Activated CD4-positive, alpha-beta T cell treated with anti-CD3 and anti-CD28 coated beads for 24 hours (primary cell): ENCODE results near the gene NCBP2.
A peak's percentile ranks its signal among the peaks of the same experiment; 100 is the strongest.

Experiments used
- DNase-seq, 2 donors: peaks; one replicate each; pipeline ENCODE4 v3.0.0-alpha.2; 2020; ENCODE audit warnings: low read depth in 2 of 2

The NCBP2 gene

GRCh38 chr3:196942226-196942914, at the start of gene NCBP2:
NCBP2 (minus strand) TSS chr3:196942528; CDS start chr3:196942503, 25 bp downstream.
- DNase-seq: peak; percentile 99 to 100

DNA sequence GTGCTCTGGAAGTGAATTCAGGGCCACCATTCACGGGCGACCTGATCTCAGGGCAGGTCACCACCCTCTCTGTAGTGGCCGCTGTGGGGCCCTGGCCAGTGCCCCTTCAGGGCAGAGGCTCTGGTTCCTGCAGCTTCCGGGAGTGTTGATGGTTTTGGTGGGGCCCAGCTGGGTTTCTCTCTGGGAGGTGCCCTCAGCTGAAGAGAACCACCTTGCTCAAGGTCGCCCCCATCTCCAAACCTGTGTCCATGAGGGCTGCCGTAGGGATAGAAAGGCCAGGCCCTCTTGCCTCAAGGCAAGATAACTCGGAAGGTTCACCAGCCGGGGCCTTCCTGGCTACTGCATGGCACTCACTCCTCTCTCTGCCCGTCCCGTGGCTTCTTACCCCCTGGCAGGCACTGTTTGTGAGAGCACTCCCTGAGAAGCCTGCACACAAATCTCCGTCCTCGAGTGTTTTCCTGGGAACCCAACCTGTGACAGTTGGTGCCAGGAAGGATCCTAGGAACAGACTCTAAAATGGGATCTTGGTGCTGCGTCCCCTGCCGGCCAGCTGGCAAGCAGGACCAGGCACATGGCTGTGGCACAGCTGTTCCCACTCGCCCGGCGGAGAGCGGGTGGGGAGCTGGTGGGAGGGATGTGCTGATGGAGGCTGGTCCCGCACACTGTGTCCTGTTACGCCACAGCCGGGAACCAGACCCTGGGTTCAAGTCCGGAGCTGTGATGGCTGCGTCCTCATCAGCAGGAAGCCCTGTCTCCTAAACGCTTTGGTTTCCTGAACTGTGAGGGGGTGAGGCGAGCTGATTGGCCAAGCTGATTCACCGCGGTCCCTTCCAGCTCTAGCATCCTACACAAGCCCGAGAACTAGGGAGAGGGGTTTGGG, 49.5 kb upstream of the NCBP2 start:
- no peak for DNase-seq

- no peak for DNase-seq
Measured at GRCh38 chr3:196990601-196991007, 48.3 kb upstream of the NCBP2 start.

DNA sequence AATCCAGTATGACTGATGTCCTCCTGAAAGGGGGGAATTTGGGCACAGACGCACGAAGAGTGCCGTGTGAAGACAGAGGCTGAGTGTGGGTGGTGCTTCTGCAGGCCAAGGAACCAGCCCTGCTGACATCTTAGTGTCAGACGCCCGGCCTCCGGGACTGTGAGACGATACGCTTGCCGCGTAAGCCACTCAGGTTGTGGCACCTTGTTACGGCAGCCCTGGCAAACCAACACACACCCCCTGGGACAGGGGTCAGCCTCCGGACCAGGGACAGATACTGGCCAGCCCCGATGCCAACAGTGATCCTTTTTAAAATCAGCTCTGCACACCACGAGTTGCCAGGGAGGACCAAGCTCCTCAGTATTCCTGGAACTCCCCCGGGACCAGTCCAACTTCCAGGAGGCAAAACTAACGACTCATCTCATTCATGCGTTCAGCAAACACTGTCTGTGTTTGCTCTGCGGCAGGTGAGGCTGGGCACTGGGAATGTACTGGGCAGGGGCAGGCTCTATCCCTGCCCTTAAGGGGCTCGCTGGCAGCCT, 47.5 kb upstream of the NCBP2 start:
- no peak for DNase-seq

DNA sequence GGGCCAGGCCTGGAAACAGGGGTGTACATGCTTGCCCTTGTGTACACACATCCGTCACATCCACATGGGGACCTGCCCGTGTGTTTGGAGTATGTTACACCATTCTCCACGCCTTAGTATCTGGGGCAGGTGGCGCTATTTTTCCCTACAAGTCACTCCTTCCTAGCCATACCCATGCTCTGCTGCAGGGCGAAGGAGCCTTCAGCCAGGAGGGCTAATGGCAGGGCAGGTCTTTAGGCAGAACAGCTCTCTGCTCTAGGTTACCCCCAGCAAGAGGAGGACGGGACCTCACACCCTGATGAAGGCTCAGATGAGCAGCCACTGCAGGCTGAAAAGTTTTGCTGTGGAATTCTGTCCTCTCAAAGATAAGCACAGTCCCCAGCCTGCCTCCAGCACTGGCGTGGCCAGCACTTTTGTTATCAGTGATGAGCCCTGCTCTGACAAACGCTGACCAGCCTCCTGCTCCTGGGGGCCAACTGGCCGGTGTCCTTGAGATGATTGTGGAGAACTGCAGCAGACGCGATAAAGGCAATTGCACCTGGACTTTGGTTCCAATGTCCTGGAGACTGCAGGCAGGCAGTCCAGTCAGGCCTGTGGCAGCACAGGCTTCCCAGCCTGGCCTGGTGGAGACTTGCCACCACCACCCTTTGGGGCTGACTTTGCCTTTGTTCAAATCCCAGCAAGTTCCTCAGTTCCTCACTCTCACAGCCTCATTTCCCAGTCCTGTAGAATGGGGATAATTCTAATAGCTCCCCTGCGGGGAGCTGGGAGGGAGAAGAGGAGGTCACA, 46.1 kb upstream of the NCBP2 start:
- DNase-seq: no peak

DNA sequence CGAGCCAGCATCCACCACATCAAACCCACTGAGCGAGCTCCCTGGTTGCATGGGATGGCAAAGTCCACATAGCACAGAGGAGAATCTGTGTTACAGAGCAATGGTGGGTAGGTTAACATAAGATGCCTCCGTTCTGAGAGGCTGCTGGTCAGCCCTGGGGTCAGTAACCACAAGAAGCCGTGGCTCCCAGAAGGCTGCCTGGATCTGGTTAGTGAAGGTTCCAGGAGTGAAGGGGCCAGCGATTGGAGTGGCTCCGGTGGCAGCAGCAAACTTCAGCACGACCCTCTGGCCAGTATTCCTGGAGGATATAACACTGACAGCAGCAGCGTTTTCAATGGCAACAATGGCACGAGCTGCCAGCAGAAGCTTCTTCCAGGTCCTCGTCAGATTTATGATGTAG, 44.7 kb upstream of the NCBP2 start:
- no peak for DNase-seq

DNA sequence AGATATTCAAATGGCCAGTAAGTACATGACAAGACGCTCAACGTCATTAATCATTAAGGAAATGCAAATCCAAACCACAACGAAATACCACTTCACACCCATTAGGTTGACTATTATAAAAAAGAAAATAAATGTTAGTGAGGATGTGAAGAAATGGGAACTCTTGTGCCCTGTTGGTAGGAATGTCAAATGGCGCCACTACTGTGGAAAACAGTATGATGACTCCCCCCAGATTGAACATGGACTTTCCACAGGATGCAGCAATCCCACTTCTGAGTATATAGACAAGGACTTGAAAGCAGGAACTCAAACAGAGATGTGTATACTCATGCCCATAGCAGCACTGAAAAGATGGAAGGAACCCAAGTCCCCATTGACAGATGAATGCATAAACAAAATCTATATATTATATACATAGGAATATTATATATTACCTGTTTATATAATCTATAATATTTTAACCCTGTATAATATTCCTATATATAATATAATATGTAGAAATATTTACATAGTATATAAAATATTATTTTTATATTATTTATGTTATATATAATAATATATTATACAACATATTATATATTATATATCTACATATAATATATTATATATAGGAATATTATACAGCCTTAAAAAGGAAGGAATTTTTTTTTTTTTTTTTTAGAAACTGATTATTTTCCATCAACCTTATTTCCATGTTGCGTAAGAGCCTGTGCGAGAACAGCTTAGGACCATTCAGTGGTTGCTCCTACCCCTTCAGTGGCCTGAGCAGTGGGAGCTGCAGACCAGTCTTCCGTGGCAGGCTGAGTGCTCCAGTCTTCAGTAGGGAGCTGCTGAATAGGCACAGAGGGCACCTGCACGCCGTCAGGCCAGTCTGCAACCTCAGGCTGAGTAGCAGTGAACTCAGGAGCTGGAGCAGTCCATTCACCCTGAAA, 43.9 kb upstream of the NCBP2 start:
- no peak for DNase-seq

DNA sequence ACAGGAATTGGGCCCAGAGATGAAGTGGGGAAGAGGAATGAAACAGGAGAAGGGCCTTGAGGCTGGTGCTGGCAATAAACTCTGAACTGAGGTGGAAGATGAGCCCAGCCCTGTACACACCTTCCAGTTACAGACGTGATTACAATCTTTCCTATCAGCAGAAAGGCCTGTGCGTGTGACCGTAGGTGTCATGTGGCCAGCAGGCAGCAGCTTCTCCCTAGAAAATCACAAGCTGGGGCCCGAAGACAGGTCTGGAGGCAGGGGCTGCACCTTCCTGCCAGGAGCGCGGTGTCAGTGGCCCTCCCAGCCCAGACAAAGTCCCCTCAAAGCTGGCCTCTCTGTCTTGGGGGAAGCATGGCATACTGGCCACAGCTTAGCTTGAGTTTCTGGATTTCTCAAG, 43.0 kb upstream of the NCBP2 start:
- no peak for DNase-seq

DNA sequence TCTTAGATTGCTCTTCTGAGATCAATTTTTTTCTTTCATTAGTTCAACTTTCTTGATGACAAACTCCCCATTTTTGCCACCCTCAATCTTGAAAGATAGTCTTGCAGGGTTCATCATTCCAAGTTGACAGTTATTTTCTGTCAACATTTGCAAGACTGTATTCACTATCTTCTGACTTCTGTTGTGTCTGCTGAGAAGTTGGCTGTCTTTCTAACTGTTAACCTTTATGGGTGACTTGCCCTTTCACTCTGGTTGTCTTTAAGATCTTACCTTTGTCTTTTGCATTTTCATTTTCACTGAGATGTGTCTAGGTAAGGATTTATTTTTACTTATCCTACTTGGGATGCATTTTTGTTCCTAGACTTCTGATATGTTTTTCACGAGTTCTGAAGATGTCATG, 40.9 kb upstream of the NCBP2 start:
- DNase-seq: no peak

- no peak for DNase-seq
Measured at GRCh38 chr3:196981657-196982056, 39.3 kb upstream of the NCBP2 start.

- no peak for DNase-seq
Measured at GRCh38 chr3:196979545-196979944, 37.2 kb upstream of the NCBP2 start.

DNA sequence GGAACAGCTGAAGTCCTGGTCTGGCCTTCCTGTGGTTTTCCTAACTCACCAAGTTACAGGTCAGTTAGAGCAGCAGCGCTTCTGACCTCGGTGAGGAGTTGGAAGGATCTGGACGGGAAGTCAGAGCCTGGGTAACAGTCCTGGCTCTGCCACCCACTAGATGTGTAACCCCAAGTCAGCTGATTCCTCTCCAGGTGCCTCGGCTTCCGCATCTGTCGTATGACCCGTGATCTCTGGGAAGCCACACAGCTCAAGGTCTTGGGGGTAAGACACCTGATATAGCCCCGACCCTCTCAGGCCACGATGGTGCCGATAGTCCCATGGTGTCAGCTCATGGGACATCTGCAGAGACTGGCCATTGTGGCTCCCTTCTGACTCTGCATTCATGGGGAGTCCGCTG, 34.6 kb upstream of the NCBP2 start:
- DNase-seq: no peak

DNA sequence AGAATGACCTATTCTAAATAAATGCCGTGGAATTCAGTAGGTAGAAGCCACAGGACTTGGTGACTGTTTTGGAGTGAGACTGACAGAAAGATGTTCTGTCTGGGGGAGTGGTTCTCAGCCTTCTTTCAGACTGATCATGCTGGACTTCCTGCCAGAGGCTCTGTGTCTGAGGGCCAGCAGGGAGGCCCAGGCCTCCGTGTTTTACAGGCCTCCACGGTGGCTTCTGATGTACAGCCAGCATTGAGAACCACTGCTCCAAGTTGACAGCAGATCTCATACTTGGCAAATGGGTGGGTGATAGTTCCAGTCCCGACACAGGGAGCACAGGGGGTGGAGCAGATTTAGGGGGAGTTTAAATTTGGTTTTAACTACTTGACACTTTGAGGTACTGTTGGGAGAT, 33.0 kb upstream of the NCBP2 start:
- DNase-seq: no peak

DNA sequence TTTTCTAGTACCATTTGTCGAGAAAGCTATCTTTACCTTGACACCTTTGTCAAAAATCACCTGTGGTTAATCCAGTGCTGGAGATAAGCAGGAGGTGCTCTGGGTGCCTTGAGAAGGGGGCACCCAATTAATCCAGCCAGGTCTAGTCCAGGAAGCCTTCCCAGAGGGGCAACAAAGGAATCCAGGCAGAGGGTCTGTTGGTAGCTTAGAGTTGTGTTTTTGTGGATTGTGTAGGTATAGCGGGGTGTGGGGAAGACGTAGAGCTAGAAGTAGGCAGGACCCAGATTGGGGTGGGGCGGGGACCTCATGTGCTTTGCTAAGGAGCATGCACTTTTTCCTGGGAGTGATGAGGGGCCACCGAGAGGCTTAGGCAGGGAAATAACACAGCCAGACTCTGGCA, 32.3 kb upstream of the NCBP2 start:
- DNase-seq: no peak

DNA sequence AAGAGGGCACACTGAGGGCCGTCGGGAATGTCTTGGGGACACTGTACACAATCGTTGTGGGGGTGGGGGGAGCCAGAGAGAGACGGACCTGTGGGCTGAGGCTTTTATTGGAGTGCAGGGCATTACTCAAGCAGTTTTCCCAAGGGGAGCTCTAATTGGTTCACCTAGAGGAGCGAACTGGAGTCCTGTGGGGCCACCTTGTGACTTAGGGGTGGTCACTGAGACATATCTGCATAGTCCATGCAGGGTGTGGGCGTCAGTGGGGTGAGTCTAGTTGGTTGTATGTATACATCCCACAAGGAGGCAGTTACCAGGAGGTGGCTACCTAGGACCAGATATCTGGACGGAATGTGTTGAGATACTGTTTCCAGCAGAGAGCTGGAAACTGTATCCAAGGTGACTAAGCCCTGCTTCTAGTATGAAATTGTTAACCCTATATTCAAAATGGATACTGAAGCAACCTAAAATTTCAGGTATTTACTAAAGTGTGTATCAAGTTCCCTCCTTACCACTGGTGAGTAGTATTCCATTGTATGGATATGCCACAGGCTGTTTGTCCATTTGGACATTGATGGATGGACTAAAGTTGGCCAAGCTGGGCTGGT, 28.9 kb upstream of the NCBP2 start:
- no peak for DNase-seq

DNA sequence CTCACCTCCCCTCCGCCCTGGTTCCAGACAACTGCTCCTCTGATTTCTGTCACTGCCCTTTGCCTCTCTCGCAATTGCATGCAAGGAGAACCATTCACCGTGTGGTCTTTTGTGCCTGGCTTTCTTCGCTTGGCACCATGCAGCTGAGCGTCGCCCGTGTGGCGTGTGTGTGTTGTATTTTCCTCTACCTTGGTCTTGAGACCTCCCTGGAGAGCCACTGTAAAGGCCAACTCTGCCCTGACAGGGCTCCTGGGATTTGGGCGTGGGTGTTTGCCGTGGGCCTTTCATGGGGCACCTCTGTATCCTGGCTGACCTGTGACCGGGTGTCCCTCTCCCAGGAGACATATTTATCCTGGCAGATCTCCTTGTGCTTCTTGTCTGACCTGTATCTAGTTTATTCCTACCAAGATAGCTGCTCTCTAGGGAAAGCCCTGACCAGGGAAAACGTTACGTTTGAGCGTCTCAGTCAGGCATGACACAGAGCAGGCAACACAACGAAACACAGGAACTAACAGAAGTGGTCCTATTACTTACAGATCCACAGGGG, 28.3 kb upstream of the NCBP2 start:
- no peak for DNase-seq

DNA sequence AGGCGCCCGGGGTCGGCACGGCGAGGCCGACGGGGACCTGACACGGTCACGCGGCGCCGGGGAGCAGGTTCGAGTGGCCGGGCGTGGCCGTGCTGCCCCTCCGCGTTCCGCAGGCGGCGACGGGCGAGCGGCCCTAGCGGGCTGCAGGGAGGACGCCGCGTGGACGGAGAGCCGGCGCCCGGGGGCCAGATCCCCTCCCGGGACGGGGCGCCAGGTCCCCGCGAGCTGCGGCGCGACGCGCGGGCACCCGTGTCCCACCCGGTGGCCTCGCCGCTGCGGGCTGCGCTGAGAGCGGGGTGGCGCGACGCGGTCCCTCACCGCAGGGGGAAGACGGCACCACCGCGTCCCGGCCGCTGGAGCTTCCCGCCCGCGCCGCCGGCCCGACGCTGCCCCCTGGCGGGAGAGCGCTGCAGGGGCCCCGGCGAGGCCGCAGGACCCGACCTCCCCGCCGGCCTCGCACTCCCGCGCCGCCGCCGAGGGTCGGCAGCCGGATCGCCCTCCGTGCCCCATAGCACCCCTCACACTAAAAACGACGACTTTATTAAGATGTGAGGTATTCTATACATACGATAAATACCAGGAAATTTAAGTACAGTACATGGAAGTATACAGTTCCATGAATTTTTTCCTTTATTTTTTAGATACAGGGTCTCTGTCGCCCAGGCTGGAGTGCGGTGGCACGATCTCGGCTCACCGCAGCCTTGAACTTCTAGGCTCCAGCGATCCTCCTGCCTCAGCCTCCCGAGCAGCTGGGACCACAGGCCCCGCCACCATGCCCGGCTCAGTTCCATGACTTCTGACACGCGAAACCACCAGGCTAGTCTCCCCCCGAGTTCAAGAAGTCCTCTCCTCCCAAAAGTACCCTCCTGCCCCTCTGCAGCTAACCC, 27.6 kb upstream of the NCBP2 start:
- DNase-seq: peak; percentile 56 to 57

- DNase-seq: peak in 1 of 2 donors; percentile 28
Measured at GRCh38 chr3:196969134-196969659, 26.9 kb upstream of the NCBP2 start.
